Neuronal stem cell (in vitro differentiated cells): Measurements from ENCODE around the gene TBC1D5.

Experiments used
- DNase-seq: peaks from one replicate; pipeline ENCODE4 v3.0.0-alpha.2; 2013; ENCODE audit warnings: low spot score
- H2AFZ ChIP-seq: one replicate; pipeline ENCODE4 v1.6.1; 2013; ENCODE audit warnings: mild to moderate bottlenecking, low read length, inconsistent platforms
- H2AK5ac ChIP-seq: 2 replicates; pipeline ENCODE4 v1.6.1; 2013; ENCODE audit warnings: low read depth, mild to moderate bottlenecking, inconsistent platforms, low read length, moderate library complexity, mixed read lengths
- H2BK120ac ChIP-seq: 2 replicates; pipeline ENCODE4 v1.6.1; 2013; ENCODE audit warnings: low read depth, mild to moderate bottlenecking, inconsistent platforms, low read length, moderate library complexity, mixed read lengths
- H2BK12ac ChIP-seq: one replicate; pipeline ENCODE4 v1.6.1; 2013; ENCODE audit warnings: low read length, inconsistent platforms
- H2BK15ac ChIP-seq: 2 replicates; pipeline ENCODE4 v1.6.1; 2013; ENCODE audit warnings: mild to moderate bottlenecking, low read length, inconsistent platforms, mixed read lengths
- H2BK5ac ChIP-seq: one replicate; pipeline ENCODE4 v1.6.1; 2013; ENCODE audit warnings: inconsistent platforms, mild to moderate bottlenecking, low read length, moderate library complexity
- H3K14ac ChIP-seq: one replicate; pipeline ENCODE4 v1.6.1; 2013; ENCODE audit warnings: low read length, inconsistent platforms
- H3K18ac ChIP-seq: 2 replicates; pipeline ENCODE4 v1.6.1; 2013; ENCODE audit warnings: low read length, inconsistent platforms
- H3K23ac ChIP-seq: 2 replicates; pipeline ENCODE4 v1.6.1; 2013; ENCODE audit warnings: low read depth, mild to moderate bottlenecking, mixed read lengths, low read length, inconsistent platforms; ENCODE audit not compliant: poor library complexity
- H3K27ac ChIP-seq: replicated peaks from 3 replicates; pipeline ENCODE4 v1.5.1; 2013; ENCODE audit warnings: low read length, inconsistent platforms
- H3K27me3 ChIP-seq, 3 experiments: 2 replicates each; pipeline ENCODE4 v1.6.1; 2013; ENCODE audit warnings: low read length in 3 of 3, mild to moderate bottlenecking in 2 of 3, inconsistent platforms in 1 of 3, low read depth in 1 of 3, mixed read lengths in 1 of 3, moderate library complexity in 1 of 3; ENCODE audit not compliant: control insufficient read depth in 3 of 3, insufficient read depth in 3 of 3
- H3K36me3 ChIP-seq, 2 donors: replicated peaks in 1 of 2; 2 replicates each; pipeline ENCODE4 v1.6.1; 2013; ENCODE audit warnings: low read length in 2 of 2; ENCODE audit not compliant: control insufficient read depth in 2 of 2, insufficient read depth in 2 of 2
- H3K4ac ChIP-seq: 2 replicates; pipeline ENCODE4 v1.6.1; 2013; ENCODE audit warnings: inconsistent platforms, mild to moderate bottlenecking, low read length, moderate library complexity
- H3K4me1 ChIP-seq, 2 donors: 1 replicate in 1 of 2; 2 replicates in 1 of 2; pipeline ENCODE4 v1.6.1; 2013; ENCODE audit warnings: low read length in 2 of 2, low read depth in 1 of 2; ENCODE audit not compliant: control insufficient read depth in 2 of 2, insufficient read depth in 1 of 2
- H3K4me2 ChIP-seq: one replicate; pipeline ENCODE4 v1.6.1; 2013; ENCODE audit warnings: mild to moderate bottlenecking, low read length, inconsistent platforms; ENCODE audit not compliant: insufficient read depth, poor library complexity, severe bottlenecking
- H3K4me3 ChIP-seq, 2 donors: 2 replicates each; pipeline ENCODE4 v1.5.1; 2013; ENCODE audit warnings: low read length in 2 of 2, mild to moderate bottlenecking in 2 of 2, inconsistent platforms in 1 of 2, moderate library complexity in 1 of 2
- H3K79me1 ChIP-seq: one replicate; pipeline ENCODE4 v1.6.1; 2013; ENCODE audit warnings: low read depth, mild to moderate bottlenecking, inconsistent platforms, low read length, moderate library complexity
- H3K9ac ChIP-seq: one replicate; pipeline ENCODE4 v1.6.1; 2013; ENCODE audit warnings: mild to moderate bottlenecking, low read depth, low read length, inconsistent platforms; ENCODE audit not compliant: poor library complexity
- H3K9me3 ChIP-seq, 2 donors: replicated peaks in 1 of 2; 2 replicates each; pipeline versions ENCODE3 to v1.6.1; 2013; ENCODE audit warnings: low read length in 2 of 2, mild to moderate bottlenecking in 2 of 2, inconsistent platforms in 1 of 2, low read depth in 1 of 2, mixed read lengths in 1 of 2, moderate library complexity in 1 of 2; ENCODE audit not compliant: control insufficient read depth in 2 of 2, insufficient read depth in 1 of 2
- H4K8ac ChIP-seq: one replicate; pipeline ENCODE4 v1.6.1; 2013; ENCODE audit warnings: low read depth, mild to moderate bottlenecking, inconsistent platforms, low read length, moderate library complexity
- H4K91ac ChIP-seq: one replicate; pipeline ENCODE4 v1.6.1; 2013; ENCODE audit warnings: low read length, low read depth, mild to moderate bottlenecking, inconsistent platforms; ENCODE audit not compliant: poor library complexity
- WGBS, 2 donors: extraction: QIAGEN DNeasy Blood & Tissue Kit; methylation state at CpG; one replicate each; pipeline ENCODE4 v1.1.7; 2013; ENCODE audit warnings: missing lambda C conversion rate in 2 of 2, mixed read lengths in 1 of 2; ENCODE audit not compliant: insufficient read length in 2 of 2, insufficient replicate concordance in 1 of 2; ENCODE audit errors: extremely low coverage in 2 of 2; 5-methylcytosine and 5-hydroxymethylcytosine counted together

The TBC1D5 gene

GRCh38 chr3:17290894-17291293 is 451.5 kb downstream of the TBC1D5 start:
- WGBS, 2 donors, result no CpG with 5 or more reads among the region's 2 CpGs

GRCh38 chr3:17288839-17289399 is 453.5 kb downstream of the TBC1D5 start:
- no peak overlapping the region for H3K4ac ChIP-seq
- H4K8ac ChIP-seq, result no peak overlapping the region
- peak overlapping the region; percentile 55 for H2BK5ac ChIP-seq
- H2BK12ac ChIP-seq, result no peak overlapping the region
- no peak overlapping the region for H2BK120ac ChIP-seq
- H3K4me3 ChIP-seq, result no peak overlapping the region
- no CpG with 5 or more reads among the region's 14 CpGs for WGBS, 2 donors
- H2AK5ac ChIP-seq, result peak overlapping the region; percentile 50
- DNase-seq, result no peak
- no peak overlapping the region for H4K91ac ChIP-seq
- no peak overlapping the region for H3K9ac ChIP-seq
- H3K79me1 ChIP-seq, result no peaks in the 10 kb centered on the region
- no peaks in the 10 kb centered on the region for H3K27me3 ChIP-seq
- no peak overlapping the region for H2AFZ ChIP-seq
- peak overlapping the region; percentile 80 for H3K18ac ChIP-seq
- H3K14ac ChIP-seq, result peak overlapping the region; percentile 57
- H3K4me2 ChIP-seq, result no peak overlapping the region
- peak overlapping the region; percentile 3 for H3K23ac ChIP-seq
- H2BK15ac ChIP-seq, result no peak overlapping the region
- H3K36me3 ChIP-seq, result no peaks in the 10 kb centered on the region
- H3K27ac ChIP-seq, result no peak overlapping the region
- H3K4me1 ChIP-seq, result no peaks in the 10 kb centered on the region
- peaks cover 0 to 2% of the 10 kb centered on the region in 2 donors for H3K9me3 ChIP-seq

More at GRCh38 chr3:17290894-17291293, 451.5 kb downstream of the TBC1D5 start:
- Histone ChIP-seq H3K18ac (no peak overlapping the region), H3K9me3 (peaks cover 0 to 2% of the 10 kb centered on the region in 2 donors), H3K14ac (no peak overlapping the region), H4K91ac (no peak overlapping the region), H3K23ac (no peak overlapping the region), H2BK12ac (no peak overlapping the region), H3K4me1 (no peaks in the 10 kb centered on the region), H3K36me3 (no peaks in the 10 kb centered on the region), H3K4ac (no peak overlapping the region), H2AK5ac (no peak overlapping the region), H3K9ac (no peak overlapping the region), H2BK5ac (no peak overlapping the region), H2BK15ac (no peak overlapping the region), H2BK120ac (no peak overlapping the region), H3K4me2 (no peak overlapping the region), H3K27me3 (no peaks in the 10 kb centered on the region), H3K27ac (no peak overlapping the region), H4K8ac (no peak overlapping the region), H2AFZ (no peak overlapping the region), H3K4me3 (no peak overlapping the region), H3K79me1 (no peaks in the 10 kb centered on the region)
- DNase-seq, result no peak

GRCh38 chr3:17287006-17287689 is 455.3 kb downstream of the TBC1D5 start:
- Histone ChIP-seq H3K9me3 (peaks cover 0 to 2% of the 10 kb centered on the region in 2 donors), H3K4ac (no peak overlapping the region), H3K36me3 (no peaks in the 10 kb centered on the region), H3K27ac (no peak overlapping the region), H2BK15ac (no peak overlapping the region), H3K4me1 (no peaks in the 10 kb centered on the region), H3K79me1 (no peaks in the 10 kb centered on the region), H3K9ac (no peak overlapping the region), H2BK5ac (no peak overlapping the region), H2AFZ (no peak overlapping the region), H2BK12ac (no peak overlapping the region), H3K4me3 (no peak overlapping the region), H2AK5ac (no peak overlapping the region), H3K14ac (no peak overlapping the region), H3K4me2 (no peak overlapping the region), H3K27me3 (no peaks in the 10 kb centered on the region), H4K91ac (no peak overlapping the region), H3K23ac (no peak overlapping the region), H4K8ac (no peak overlapping the region), H2BK120ac (no peak overlapping the region), H3K18ac (no peak overlapping the region)
- DNase-seq, result no peak
- no CpG with 5 or more reads among the region's 5 CpGs for WGBS, 2 donors

- peaks cover 0 to 2% of the 10 kb centered on the region in 2 donors for H3K4me1 ChIP-seq
- H2AFZ ChIP-seq, result no peak overlapping the region
- H2AK5ac ChIP-seq, result no peak overlapping the region
- H4K91ac ChIP-seq, result no peak overlapping the region
- WGBS, 2 donors, result no CpG with 5 or more reads among the region's 2 CpGs
- no peak overlapping the region for H3K18ac ChIP-seq
- no peak overlapping the region for H3K23ac ChIP-seq
- no peaks in the 10 kb centered on the region for H3K9me3 ChIP-seq
- no peaks in the 10 kb centered on the region for H3K79me1 ChIP-seq
- H3K4me2 ChIP-seq, result no peak overlapping the region
- H2BK120ac ChIP-seq, result no peak overlapping the region
- no peak overlapping the region for H4K8ac ChIP-seq
- no peaks in the 10 kb centered on the region for H3K36me3 ChIP-seq
- H3K9ac ChIP-seq, result no peak overlapping the region
- no peak overlapping the region for H3K14ac ChIP-seq
- no peak for DNase-seq
- H2BK12ac ChIP-seq, result no peak overlapping the region
- H3K27me3 ChIP-seq, result no peaks in the 10 kb centered on the region
- no peak overlapping the region for H3K4ac ChIP-seq
- H2BK5ac ChIP-seq, result no peak overlapping the region
- H2BK15ac ChIP-seq, result no peak overlapping the region
- no peak overlapping the region for H3K27ac ChIP-seq
- no peak overlapping the region for H3K4me3 ChIP-seq
These were observed 464.4 kb downstream of the TBC1D5 start for GRCh38 chr3:17278006-17278405.
